Measurements from ENCODE around the gene PAM. TPM values are rescaled to one million over a fixed set of nuclear protein-coding genes. Genes with fewer than 3 reads are reported as not detected.

Gene PAM
- total RNA-seq, 1 donor from 2014 or later, result 135 TPM

DNA sequence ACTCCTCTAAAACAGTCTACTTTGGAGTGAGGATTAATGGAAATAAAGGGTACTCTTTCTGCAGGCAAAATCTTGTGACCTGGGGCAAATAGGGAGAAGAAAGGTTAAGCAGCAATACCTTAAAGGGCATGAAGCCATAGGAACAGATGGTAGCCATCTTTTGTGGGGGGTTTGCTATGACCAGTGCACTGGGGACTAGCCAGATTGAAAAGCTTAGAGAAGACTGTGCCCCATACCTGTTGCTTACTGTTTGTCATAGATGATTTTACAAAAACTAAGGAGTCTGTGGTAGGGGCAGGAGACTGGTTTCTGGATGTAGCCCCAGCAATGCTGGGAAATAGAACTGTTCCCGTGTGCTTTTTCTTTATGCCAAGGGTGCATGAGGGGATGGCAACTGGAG, 58.6 kb downstream of the PAM start:
- no peaks in the 10 kb centered on the region for H3K36me3 Mint-ChIP-seq
- DNase-seq (ENCODE audit: extremely low spot score, unreplicated experiment), result no peak
- H3K27ac Mint-ChIP-seq, result no peak overlapping the region
- TF ChIP-seq, protein P1, sequence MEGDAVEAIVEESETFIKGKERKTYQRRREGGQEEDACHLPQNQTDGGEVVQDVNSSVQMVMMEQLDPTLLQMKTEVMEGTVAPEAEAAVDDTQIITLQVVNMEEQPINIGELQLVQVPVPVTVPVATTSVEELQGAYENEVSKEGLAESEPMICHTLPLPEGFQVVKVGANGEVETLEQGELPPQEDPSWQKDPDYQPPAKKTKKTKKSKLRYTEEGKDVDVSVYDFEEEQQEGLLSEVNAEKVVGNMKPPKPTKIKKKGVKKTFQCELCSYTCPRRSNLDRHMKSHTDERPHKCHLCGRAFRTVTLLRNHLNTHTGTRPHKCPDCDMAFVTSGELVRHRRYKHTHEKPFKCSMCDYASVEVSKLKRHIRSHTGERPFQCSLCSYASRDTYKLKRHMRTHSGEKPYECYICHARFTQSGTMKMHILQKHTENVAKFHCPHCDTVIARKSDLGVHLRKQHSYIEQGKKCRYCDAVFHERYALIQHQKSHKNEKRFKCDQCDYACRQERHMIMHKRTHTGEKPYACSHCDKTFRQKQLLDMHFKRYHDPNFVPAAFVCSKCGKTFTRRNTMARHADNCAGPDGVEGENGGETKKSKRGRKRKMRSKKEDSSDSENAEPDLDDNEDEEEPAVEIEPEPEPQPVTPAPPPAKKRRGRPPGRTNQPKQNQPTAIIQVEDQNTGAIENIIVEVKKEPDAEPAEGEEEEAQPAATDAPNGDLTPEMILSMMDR (conservative IDR thresholded peaks at IDR 0.05), result no peak
- no peaks in the 10 kb centered on the region for H3K27me3 Mint-ChIP-seq
- H3K9me3 Mint-ChIP-seq, result no peaks in the 10 kb centered on the region
- peaks cover 15% of the 10 kb centered on the region for H3K4me1 Mint-ChIP-seq (ENCODE audit: unreplicated experiment)
- H3K4me3 Mint-ChIP-seq, result no peak overlapping the region

DNA sequence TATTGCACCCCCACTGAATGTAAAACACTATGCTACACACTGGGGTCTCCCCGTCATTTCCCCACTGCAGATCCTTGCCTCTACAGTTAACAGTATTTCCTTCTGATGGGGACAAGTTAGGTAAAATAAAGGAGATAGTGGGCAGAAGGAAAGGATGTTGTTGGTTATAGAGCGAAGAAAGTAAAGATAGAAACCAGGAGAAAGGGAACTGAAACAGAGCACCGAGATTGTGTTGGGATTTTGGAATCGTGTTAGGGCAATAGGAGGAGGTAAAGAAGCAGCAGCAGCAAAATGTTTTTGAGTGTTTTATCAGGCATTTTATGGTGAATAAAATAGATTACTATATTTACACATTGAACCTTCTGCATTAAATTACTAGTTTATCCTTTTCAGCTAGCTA, 60.0 kb downstream of the PAM start:
- H3K4me3 Mint-ChIP-seq, result no peak overlapping the region
- DNase-seq (ENCODE audit: extremely low spot score, unreplicated experiment), result no peak
- H3K36me3 Mint-ChIP-seq, result no peaks in the 10 kb centered on the region
- peaks cover 15% of the 10 kb centered on the region for H3K4me1 Mint-ChIP-seq (ENCODE audit: unreplicated experiment)
- no peaks in the 10 kb centered on the region for H3K27me3 Mint-ChIP-seq
- TF ChIP-seq, protein P1 (conservative IDR thresholded peaks at IDR 0.05), result no peak
- no peak overlapping the region for H3K27ac Mint-ChIP-seq
- H3K9me3 Mint-ChIP-seq, result no peaks in the 10 kb centered on the region

DNA sequence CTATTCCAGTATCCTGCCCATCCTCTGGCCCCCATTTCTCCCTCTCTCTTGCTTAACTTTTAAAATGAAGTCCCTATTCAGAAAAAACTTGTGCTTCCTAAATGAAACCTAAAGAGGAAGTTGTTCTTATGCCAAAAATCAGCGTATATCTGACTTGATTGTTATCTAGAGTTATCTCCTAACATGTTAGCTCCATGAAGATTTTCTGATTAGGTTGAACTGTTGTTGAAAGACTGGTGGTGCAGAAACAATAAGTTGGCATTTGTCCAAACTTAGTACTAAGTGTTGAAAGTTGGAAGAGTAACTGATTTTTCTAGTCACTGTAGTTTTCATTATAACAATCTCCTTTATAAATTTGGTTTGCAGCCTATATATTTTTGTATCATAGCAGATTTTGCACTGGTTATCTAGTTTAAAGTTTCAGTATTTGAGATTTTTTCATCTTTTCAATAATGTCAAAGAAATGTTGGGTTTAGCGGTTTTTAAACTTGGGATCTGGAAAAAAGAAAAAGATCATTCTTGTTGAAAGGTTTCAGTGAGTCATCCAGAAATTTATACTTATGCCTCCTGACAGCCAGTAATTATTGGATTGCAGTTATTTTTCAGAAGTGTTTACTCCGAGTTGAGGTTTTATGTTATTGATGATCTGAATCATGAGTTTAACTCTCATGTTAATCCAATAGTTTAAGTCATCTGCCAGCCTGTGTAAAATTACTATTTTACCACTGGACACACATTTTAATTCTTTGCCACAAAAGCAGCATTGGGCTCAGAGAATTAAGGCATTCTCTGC, 60.6 kb downstream of the PAM start:
- Mint-ChIP-seq H3K36me3 (no peaks in the 10 kb centered on the region), H3K27me3 (no peaks in the 10 kb centered on the region), H3K4me3 (no peak overlapping the region), H3K4me1 (ENCODE audit: unreplicated experiment) (peaks cover 15% of the 10 kb centered on the region), H3K9me3 (no peaks in the 10 kb centered on the region), H3K27ac (no peak overlapping the region)
- DNase-seq (ENCODE audit: extremely low spot score, unreplicated experiment), result no peak
- TF ChIP-seq, protein P1 (conservative IDR thresholded peaks at IDR 0.05), result no peak

DNA sequence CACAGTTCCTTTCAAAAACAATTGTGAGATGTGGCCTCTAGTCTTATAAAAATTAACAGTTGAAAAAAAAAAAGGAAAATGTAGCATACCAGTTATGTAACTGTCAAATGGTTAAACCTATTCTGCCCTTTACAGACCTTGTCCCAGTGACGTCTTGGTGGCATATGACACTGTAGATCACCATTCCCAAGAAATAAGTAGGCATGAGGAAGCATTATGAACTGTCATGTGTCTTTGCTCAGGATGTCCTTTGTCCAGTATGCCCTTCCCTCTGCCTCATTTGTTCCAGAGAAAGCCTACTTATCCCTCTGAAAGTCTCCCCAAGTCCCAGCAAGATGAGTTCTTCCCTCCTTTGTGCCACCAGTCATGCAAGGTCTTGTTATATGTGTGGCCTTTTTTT, 63.2 kb downstream of the PAM start:
- no peak overlapping the region for H3K4me3 Mint-ChIP-seq

DNA sequence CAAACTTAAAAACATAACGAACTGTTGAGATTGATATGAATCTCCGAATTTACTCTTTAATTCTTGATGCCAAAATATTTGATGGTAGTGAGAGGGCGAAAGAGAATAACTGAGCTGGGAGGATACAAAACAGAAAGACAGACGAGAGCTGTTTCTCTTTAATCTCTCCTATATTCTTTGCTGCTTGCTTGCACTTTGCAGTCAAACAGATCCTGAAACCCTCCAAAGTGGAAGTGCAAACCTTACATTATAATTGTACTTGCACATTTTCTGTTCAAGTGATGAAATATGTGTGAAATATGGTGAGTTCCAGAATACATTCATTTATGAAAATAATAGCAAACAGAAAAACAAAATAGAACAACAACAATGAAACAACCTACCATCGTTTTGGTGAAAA, 63.8 kb downstream of the PAM start:
- Mint-ChIP-seq H3K27me3 (no peaks in the 10 kb centered on the region), H3K9me3 (no peaks in the 10 kb centered on the region), H3K4me1 (ENCODE audit: unreplicated experiment) (peaks cover 15% of the 10 kb centered on the region), H3K27ac (no peak overlapping the region), H3K36me3 (no peaks in the 10 kb centered on the region), H3K4me3 (no peak overlapping the region)
- no peak for DNase-seq (ENCODE audit: extremely low spot score, unreplicated experiment)
- TF ChIP-seq, protein P1 (conservative IDR thresholded peaks at IDR 0.05), result no peak

More for the DNA sequence above, 63.2 kb downstream of the PAM start:
- H3K36me3 Mint-ChIP-seq, result no peaks in the 10 kb centered on the region
- TF ChIP-seq, protein P1 (conservative IDR thresholded peaks at IDR 0.05), result no peak
- no peak overlapping the region for H3K27ac Mint-ChIP-seq
- no peak for DNase-seq (ENCODE audit: extremely low spot score, unreplicated experiment)
- no peaks in the 10 kb centered on the region for H3K27me3 Mint-ChIP-seq
- H3K4me1 Mint-ChIP-seq (ENCODE audit: unreplicated experiment), result peaks cover 15% of the 10 kb centered on the region
- H3K9me3 Mint-ChIP-seq, result no peaks in the 10 kb centered on the region
